ENCODE measurements around the gene ADAMTSL1. TPM values are rescaled to one million over a fixed set of nuclear protein-coding genes. Genes with fewer than 3 reads are reported as not detected.
"Not testable (repeated sequence)": the region's sequence is repeated elsewhere in the genome, so short reads cannot be mapped to it uniquely, and the experiment has no call there.

ADAMTSL1 gene
- total RNA-seq, 1 experiment from 2014 or later: not detected

- H3K4me3 Mint-ChIP-seq (ENCODE audit: low read depth, unreplicated experiment): no peak overlapping the region
These were observed 392.3 kb downstream of the ADAMTSL1 start for GRCh38 chr9:18866121-18866831.

GRCh38 chr9:18869725-18870124 is 395.8 kb downstream of the ADAMTSL1 start:
- CTCF ChIA-PET: interaction anchor here (0.6 kb wide), 1 partner anchor 43 kb away, joined by 4 read pairs; no protein-coding TSS in a partner anchor
- Mint-ChIP-seq H3K4me3 (ENCODE audit: low read depth, unreplicated experiment) (no peak overlapping the region), H3K27me3 (ENCODE audit: unreplicated experiment) (peaks cover 51% of the 10 kb centered on the region), H3K27ac (ENCODE audit: unreplicated experiment) (no peak overlapping the region), H3K36me3 (ENCODE audit: insufficient read depth, unreplicated experiment) (no peaks in the 10 kb centered on the region), H3K9me3 (ENCODE audit: low read depth, unreplicated experiment) (no peaks in the 10 kb centered on the region), H3K4me1 (ENCODE audit: low read depth, unreplicated experiment) (no peaks in the 10 kb centered on the region)
- no TSS peak for BruUV-seq (replicated peaks)
- DNase-seq: no peak
- TF ChIP-seq, protein P1, sequence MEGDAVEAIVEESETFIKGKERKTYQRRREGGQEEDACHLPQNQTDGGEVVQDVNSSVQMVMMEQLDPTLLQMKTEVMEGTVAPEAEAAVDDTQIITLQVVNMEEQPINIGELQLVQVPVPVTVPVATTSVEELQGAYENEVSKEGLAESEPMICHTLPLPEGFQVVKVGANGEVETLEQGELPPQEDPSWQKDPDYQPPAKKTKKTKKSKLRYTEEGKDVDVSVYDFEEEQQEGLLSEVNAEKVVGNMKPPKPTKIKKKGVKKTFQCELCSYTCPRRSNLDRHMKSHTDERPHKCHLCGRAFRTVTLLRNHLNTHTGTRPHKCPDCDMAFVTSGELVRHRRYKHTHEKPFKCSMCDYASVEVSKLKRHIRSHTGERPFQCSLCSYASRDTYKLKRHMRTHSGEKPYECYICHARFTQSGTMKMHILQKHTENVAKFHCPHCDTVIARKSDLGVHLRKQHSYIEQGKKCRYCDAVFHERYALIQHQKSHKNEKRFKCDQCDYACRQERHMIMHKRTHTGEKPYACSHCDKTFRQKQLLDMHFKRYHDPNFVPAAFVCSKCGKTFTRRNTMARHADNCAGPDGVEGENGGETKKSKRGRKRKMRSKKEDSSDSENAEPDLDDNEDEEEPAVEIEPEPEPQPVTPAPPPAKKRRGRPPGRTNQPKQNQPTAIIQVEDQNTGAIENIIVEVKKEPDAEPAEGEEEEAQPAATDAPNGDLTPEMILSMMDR (IDR thresholded peaks at IDR 0.05; ENCODE audit: unreplicated experiment): no peak
- intact Hi-C loops (cut with micrococcal nuclease; ENCODE audit: unreplicated experiment): no loop called here

More at GRCh38 chr9:18866121-18866831, 392.3 kb downstream of the ADAMTSL1 start:
- Mint-ChIP-seq H3K9me3 (ENCODE audit: low read depth, unreplicated experiment) (no peaks in the 10 kb centered on the region), H3K27me3 (ENCODE audit: unreplicated experiment) (peaks cover 42% of the 10 kb centered on the region), H3K36me3 (ENCODE audit: insufficient read depth, unreplicated experiment) (no peaks in the 10 kb centered on the region), H3K27ac (ENCODE audit: unreplicated experiment) (no peak overlapping the region), H3K4me1 (ENCODE audit: low read depth, unreplicated experiment) (no peaks in the 10 kb centered on the region)
- no peak for DNase-seq
- TF ChIP-seq, protein P1 (IDR thresholded peaks at IDR 0.05; ENCODE audit: unreplicated experiment): no peak
- CTCF ChIA-PET: no interaction called here
- no TSS peak for BruUV-seq (replicated peaks)
- intact Hi-C loops (cut with micrococcal nuclease; ENCODE audit: unreplicated experiment): no loop called here

DNA sequence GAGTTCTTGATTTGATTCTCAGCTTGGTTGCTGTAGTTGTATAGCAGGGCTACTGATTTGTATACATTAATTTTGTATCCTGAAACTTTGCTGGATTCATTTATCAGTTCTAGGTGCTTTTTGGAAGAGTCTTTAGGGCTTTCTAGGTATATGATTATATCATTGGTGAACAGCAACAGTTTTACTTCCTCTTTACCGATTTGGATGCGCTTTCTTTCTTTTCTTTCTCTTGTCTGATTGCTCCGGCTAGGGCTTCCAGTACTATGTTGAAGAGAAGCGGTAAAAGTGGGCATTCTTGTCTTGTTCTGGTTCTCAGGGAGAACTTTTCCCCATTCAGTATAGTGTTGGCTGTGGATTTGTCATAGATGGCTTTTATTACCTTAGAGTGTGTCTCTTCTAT is 400.1 kb downstream of the ADAMTSL1 start:
- intact Hi-C loops (cut with micrococcal nuclease; ENCODE audit: unreplicated experiment): no loop called here

DNA sequence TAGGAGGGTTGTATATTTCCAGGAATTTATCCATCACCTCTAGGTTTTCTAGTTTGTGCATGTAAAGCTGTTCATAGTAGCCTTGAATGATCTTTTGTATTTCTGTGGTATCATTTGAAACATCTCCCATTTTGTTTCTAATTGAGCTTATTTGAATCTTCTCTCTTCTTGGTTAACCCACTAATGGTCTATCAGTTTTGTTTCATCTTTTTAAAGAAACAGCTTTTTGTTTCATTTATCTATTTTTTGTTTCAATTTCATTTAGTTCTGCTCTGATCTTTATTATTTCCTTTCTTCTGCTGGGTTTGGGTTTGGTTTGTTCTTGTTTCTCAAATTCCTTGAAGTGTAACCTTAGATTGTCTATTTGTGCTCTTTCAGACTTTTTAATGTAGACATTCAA is 401.0 kb downstream of the ADAMTSL1 start:
- H3K9me3 Mint-ChIP-seq (ENCODE audit: low read depth, unreplicated experiment); DNase-seq; H3K36me3 Mint-ChIP-seq (ENCODE audit: insufficient read depth, unreplicated experiment); intact Hi-C loops (cut with micrococcal nuclease; ENCODE audit: unreplicated experiment); H3K4me1 Mint-ChIP-seq (ENCODE audit: low read depth, unreplicated experiment); H3K4me3 Mint-ChIP-seq (ENCODE audit: low read depth, unreplicated experiment); H3K27ac Mint-ChIP-seq (ENCODE audit: unreplicated experiment); BruUV-seq (replicated peaks); CTCF ChIA-PET: not testable (repeated sequence)
- H3K27me3 Mint-ChIP-seq (ENCODE audit: unreplicated experiment): peaks cover 85% of the 10 kb centered on the region

More for the DNA sequence above, 400.1 kb downstream of the ADAMTSL1 start:
- Mint-ChIP-seq H3K4me1 (ENCODE audit: low read depth, unreplicated experiment) (no peaks in the 10 kb centered on the region), H3K4me3 (ENCODE audit: low read depth, unreplicated experiment) (no peak overlapping the region), H3K36me3 (ENCODE audit: insufficient read depth, unreplicated experiment) (no peaks in the 10 kb centered on the region), H3K27me3 (ENCODE audit: unreplicated experiment) (peaks cover 85% of the 10 kb centered on the region), H3K9me3 (ENCODE audit: low read depth, unreplicated experiment) (no peaks in the 10 kb centered on the region), H3K27ac (ENCODE audit: unreplicated experiment) (no peak overlapping the region)
- CTCF ChIA-PET: no interaction called here
- TF ChIP-seq, protein P1 (IDR thresholded peaks at IDR 0.05; ENCODE audit: unreplicated experiment): no peak
- no peak for DNase-seq
- no TSS peak for BruUV-seq (replicated peaks)

- intact Hi-C loops (cut with micrococcal nuclease; ENCODE audit: unreplicated experiment): no loop called here
- no peak overlapping the region for H3K27ac Mint-ChIP-seq (ENCODE audit: unreplicated experiment)
- H3K27me3 Mint-ChIP-seq (ENCODE audit: unreplicated experiment): peaks cover 71% of the 10 kb centered on the region
- CTCF ChIA-PET: no interaction called here
- BruUV-seq (replicated peaks): no TSS peak
- H3K4me3 Mint-ChIP-seq (ENCODE audit: low read depth, unreplicated experiment): no peak overlapping the region
- no peaks in the 10 kb centered on the region for H3K4me1 Mint-ChIP-seq (ENCODE audit: low read depth, unreplicated experiment)
- TF ChIP-seq, protein P1 (IDR thresholded peaks at IDR 0.05; ENCODE audit: unreplicated experiment): no peak
- DNase-seq: no peak
- H3K9me3 Mint-ChIP-seq (ENCODE audit: low read depth, unreplicated experiment): no peaks in the 10 kb centered on the region
- H3K36me3 Mint-ChIP-seq (ENCODE audit: insufficient read depth, unreplicated experiment): no peaks in the 10 kb centered on the region
These were observed 404.0 kb downstream of the ADAMTSL1 start for GRCh38 chr9:18877984-18878383.
